ENCODE data around the gene RAB3C.
"Not testable (repeated sequence)": the region's sequence is repeated elsewhere in the genome, so short reads cannot be mapped to it uniquely, and the experiment has no call there.

RAB3C gene

DNA sequence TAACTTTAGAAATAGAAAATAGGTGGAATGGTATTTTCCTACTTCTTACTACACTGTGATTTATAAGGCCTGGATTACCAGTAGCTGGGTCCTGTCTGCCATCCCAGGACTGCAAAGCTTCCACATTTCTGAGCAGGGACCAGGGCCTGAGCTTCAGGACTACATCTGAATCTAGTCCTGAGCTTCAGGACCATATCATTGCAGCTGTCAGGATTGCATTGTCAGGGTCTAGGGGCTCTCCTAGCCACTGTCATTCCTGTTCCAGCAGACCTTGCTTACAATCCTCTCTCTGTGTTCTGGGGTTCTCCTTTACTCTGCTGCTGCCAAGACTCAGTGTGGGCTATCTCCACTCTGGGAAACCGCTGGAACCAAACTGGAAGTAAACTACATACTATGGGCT is 16.3 kb downstream of the RAB3C start:
- DNase-seq (ENCODE audit: low read depth): no peak

DNA sequence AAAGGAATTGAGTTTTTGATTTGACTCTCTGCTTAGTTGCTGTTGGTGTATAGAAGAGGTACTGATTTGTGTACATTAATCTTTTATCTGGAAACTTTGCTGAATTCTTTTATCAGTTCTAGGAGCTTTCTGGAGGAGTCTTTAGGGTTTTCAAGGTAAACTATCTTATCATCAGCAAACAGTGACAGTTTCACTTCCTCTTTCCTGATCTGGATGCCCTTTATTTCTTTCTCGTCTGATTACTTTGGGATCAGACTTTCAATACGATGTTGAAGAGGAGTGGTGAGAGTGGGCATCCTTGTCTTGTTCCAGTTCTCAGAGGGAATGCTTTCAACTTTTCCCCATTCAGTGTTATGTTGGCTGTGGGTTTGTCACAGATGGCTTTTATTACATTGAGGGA is 17.7 kb downstream of the RAB3C start:
- not testable (repeated sequence) for H3K4me3 ChIP-seq (ENCODE audit: low read depth, low read length); DNase-seq (ENCODE audit: low read depth)

More for the DNA sequence above, 16.3 kb downstream of the RAB3C start:
- no peak overlapping the region for H3K4me3 ChIP-seq (ENCODE audit: low read depth, low read length)

DNA sequence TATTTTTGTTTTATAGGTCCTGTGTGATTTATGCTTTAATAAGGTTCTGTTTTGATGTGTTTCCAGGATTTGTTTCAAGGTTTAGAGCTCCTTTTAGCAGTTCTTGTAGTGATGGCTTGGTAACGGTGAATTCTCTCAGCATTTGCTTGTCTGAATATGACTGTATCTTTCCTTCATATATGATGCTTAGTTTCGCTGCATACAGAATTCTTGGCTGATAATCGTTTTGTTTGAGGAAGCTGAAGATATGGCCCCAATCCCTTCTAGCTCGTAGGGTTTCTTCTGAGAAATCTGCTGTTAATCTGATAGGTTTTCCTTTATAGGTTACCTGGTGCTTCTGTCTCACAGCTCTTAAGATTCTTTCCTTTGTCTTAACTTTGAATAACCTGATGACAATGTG is 20.0 kb downstream of the RAB3C start:
- not testable (repeated sequence) for H3K4me3 ChIP-seq (ENCODE audit: low read depth, low read length); DNase-seq (ENCODE audit: low read depth)

DNA sequence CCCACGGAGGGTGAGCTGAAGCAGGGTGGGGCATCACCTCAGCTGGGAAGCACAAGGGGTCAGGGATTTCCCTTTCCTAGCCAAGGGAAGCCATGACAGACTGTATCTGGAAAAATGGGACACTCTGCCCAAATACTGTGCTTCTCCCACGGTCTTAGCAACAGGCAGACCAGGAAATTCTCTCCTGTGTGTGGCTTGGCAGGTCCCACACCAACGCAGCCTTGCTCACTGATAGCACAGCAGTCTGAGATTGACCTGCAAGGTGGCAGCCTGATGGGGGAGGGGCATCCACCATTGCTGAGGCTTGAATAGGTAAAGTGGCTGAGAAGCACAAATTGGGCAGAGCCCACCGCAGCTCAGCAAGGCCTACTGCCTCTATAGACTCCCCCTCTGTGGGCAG is 23.2 kb downstream of the RAB3C start:
- DNase-seq (ENCODE audit: low read depth): no peak
- H3K4me3 ChIP-seq (ENCODE audit: low read depth, low read length): no peak overlapping the region

DNA sequence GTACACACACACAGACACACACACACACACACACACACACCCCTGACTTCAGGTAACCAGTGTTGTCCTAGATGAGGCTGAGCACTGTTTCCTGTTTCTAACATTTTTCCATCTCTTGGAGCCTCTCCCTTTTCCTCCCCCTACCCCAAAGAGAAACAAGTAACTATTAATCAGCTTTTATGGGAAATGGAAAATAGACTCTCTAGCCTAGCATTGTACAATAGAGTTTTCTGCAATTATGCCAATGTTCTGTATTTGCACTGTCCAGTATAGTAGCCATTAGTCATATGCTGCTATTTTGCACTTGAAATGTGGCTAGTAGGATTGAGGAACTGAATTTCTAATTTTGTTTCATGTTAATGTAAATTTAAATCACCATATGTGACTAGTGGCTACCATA is 33.1 kb downstream of the RAB3C start:
- no peak for DNase-seq (ENCODE audit: low read depth)

DNA sequence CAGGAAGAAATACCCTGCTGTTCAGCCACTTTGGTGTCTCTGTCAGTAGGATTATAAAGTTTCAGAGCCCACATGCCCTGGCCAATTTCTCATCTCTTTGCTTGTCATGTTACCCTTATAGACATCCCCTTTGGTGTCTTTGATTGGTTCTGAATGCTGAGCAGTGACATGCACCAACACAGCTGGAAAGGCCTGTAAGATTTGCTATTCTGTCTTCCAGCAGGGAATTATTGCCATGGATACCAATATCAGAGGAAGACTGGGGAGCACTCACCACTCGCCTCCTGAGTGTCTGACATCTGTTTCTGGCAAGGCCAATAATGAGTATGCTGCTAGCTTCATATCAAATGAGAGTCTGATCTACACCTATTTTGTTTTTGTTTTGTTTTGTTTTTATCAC is 34.4 kb downstream of the RAB3C start:
- H3K4me3 ChIP-seq (ENCODE audit: low read depth, low read length): no peak overlapping the region
- DNase-seq (ENCODE audit: low read depth): no peak

More for the DNA sequence above, 33.1 kb downstream of the RAB3C start:
- no peak overlapping the region for H3K4me3 ChIP-seq (ENCODE audit: low read depth, low read length)

DNA sequence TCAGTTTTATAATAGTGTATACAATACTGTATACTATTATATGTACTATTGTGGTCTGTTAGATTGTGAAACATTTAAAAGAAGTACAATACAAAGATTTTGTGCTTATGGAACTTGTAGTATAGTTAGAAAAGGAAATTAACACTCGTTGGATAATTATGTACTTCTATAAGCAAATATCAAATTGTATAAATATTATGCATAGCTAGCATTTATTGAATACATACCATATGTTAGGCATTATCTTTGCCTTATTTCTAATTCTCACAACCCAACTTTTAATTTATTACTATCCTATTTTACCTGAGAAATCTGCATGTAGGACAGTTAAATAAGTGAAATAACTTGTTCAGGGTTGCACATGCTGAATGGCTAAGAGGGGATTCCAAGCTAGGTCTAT is 37.5 kb downstream of the RAB3C start:
- no peak for DNase-seq (ENCODE audit: low read depth)
- H3K4me3 ChIP-seq (ENCODE audit: low read depth, low read length): no peak overlapping the region

DNA sequence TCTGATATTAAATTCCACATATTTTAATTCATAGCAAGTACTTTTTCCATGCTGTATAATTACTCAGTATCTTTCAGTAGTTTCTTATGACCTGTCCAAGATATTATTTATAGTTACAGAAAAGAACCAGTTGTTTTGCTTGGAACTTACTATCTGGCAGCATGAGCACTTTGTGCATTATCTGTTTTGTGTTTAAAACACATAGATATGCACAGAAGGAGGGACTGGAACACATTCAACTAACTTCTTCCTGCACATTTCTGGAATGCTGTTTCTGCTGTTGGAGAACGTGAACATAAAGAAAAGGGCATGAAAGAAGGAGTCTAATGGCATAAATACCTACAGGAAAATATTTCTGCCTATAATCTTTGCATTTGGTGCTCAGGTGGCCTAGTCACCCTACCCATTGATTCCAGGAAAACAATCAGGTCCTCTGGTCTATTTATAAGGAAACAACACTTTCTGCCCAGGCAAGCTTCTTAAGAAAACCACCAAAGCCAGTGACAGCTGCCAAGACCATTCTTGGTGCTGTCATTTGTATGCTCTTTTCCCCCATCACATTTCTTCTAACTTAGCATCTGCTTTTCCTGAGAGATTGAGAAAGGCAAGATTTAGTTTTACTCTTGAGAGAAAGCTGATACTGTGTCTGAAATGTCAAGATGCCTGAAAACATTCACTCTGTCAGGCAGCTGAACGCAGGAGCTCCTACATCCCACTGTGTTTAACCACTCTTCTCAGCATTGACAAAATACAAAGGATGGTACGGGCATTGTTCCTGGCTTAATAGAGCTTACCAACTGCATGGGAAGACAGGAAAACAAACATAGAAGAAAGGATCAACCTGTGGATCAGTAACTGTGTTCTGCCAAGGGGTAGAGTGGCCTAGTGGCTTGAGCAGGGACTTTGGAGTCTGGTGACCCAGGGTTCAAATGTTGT is 40.3 kb downstream of the RAB3C start:
- no peak for DNase-seq (ENCODE audit: low read depth)
- no peak overlapping the region for H3K4me3 ChIP-seq (ENCODE audit: low read depth, low read length)

DNA sequence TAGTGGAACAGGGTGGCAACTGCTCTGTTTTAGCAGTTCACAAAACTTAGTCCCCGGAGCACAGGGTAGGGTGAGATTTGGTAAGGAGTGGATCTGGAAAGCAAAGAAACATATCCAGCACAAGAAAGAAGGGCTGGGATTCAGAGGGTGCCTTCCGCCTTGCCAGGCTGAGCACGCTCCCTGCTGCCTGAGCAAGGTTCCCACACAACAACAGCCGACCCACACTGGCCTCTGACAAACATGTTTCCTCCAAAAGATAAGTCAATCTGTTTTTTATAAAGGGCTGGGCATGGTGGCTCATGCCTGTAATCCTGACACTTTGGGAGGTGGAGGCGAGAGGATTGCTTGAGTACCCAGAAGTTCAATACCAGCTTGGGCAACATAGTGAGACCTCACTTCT is 45.8 kb downstream of the RAB3C start:
- no peak for DNase-seq (ENCODE audit: low read depth)
- H3K4me3 ChIP-seq (ENCODE audit: low read depth, low read length): no peak overlapping the region

DNA sequence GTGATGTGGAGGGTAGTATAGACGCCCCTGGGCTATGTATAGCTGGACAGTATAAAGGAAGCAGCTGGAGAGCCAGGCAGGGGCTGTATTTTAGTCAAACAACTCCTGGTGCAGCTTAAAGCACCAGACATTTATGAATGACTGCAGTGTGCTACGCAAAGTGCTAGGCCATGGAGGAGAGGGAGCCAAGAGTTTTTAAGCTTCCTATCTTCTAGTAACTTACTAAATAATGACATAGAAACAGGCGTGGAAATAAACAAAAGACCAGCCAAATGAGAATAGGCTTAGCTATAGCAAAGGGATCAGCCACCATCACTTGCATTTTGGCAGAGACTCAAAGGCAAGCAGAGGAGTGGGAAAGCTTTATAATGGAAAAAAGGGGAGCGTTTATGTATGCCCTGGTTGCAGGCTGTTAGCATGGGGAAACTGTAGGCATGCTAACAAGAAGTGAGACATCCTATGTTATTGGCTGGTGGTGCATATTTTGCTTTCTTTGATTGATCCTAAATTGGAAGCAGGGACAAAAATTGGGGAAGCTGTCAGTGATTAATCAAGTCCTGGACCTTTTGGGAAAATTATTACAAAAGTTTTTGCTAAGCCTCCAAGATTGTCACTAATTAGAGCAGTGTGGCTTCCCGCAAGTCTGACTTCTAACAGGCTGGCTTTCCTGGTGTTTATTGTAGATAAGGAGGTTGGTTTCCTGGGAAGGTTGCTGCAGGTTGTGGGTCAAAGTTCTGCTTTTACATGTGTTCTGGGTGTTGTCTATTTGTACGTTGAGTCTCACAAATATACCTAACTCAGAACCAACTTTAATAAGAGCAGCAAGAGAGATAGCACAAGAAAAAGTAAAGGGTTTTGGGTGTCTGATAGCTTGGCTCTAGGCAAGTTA is 46.6 kb downstream of the RAB3C start:
- DNase-seq (ENCODE audit: low read depth): no peak
- H3K4me3 ChIP-seq (ENCODE audit: low read depth, low read length): no peak overlapping the region

DNA sequence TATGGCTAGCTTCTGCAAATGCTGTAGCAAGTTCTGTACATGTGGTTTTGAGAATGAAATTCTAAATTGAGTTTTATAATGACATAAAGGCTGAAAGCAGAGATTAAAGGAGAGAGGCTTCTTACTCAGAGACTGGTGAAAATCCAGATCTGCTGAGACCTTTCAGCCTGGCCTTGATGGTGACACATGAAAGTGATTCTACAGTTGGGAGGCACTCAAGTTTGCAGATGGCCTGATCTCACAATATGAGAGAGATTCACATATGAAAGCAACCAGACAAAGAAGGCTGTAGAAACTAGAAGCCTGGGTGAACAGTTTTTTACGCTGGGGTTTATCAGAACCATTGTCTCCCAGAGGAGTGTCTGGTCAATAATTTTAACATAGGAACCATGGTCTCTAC is 49.0 kb downstream of the RAB3C start:
- no peak overlapping the region for H3K4me3 ChIP-seq (ENCODE audit: low read depth, low read length)
- no peak for DNase-seq (ENCODE audit: low read depth)

DNA sequence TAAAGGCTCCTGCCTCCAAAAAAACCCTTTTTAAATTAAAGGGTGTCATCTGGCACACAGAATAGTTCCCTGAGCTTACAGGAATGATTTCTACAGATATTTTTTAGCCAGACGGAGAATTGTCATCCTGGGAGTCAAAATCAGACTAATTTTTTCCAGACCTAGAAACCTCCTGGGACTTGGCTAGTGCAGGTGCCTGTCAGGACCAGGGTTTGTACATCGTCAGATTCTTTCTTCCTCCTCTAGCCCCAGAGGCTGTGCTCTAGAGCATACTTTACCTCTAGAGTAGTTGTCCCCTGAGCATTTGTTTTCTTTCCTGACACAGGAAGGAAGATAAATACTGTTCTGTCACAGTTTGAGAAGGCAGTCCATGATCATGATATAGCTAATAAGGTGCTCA is 52.5 kb downstream of the RAB3C start:
- no peak for DNase-seq (ENCODE audit: low read depth)
- no peak overlapping the region for H3K4me3 ChIP-seq (ENCODE audit: low read depth, low read length)

DNA sequence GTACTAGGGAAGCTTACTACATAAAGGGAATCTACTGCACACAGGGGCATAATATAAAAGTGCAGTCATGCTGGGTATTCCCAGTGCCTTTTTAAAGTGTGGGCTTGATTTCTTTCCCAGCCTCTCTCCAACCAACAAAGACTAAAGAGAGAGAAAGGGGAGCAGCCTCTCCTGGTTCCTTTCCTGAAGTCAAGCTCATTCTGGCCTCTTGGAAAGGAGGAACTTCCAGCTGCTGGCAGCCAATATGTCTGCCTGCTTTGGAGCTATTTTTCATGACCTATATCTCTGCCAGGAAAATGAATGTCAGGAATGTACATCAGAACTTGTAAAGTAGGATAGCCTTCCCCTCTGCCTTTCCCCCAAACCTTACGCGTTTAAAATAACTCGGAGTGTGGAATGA is 57.1 kb downstream of the RAB3C start:
- DNase-seq (ENCODE audit: low read depth): no peak
- H3K4me3 ChIP-seq (ENCODE audit: low read depth, low read length): no peak overlapping the region

DNA sequence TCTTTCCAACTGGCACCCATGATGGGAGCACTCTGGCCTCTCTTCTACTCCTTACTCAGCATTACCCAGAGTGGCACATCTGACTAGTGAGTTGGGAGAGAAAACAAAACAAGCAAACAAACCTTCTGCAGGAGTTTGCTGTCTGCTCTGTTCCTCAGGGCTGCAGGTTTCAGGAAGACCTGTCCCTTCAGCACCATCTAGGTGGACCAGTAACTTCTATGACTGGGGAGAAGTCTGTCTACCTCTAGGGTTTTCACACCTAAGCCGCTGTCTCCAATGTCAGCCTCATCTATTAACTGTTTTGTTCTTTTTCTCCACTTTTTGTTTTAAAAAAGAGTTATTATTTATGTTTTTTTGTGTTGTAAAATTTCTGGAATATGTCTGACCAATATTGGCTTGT is 58.7 kb downstream of the RAB3C start:
- no peak overlapping the region for H3K4me3 ChIP-seq (ENCODE audit: low read depth, low read length)
- DNase-seq (ENCODE audit: low read depth): no peak

DNA sequence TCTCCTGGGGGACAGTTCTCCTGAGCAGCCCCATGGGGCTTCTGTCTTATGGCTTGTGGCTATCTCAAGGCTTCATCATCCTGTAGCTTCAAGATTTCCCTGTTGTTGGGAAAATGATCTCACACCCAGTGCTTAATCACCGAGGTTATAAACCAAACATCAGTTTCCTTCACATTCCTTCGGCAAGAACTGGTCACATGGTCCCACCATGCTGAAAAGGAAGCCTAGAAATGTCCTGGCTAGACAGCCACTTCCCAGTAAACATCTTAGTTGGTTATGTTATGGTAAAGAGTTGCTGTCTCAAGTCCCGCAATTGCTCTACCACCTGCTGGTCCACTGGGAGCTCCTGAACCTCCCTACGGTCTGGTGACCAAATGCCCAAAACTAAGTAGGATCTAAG is 66.0 kb downstream of the RAB3C start:
- H3K4me3 ChIP-seq (ENCODE audit: low read depth, low read length): no peak overlapping the region

DNA sequence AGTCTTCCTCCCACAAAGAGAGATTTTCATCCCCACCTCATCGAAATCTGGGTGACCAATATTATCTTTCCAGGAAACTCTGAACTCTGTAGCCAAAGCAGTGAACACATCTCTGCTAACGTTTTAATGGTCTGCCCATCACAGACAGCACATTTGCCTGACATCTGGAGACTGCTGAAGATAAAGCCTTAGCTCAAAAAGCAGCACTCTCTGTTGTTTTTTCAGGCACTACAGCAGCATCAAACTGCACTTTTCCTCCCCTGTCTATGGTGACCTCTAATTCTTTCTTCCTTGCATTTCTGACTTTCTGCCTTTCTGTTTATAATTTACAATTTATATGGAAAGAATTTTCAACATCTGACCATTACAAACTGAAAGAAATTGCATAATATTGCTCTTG is 66.8 kb downstream of the RAB3C start:
- DNase-seq (ENCODE audit: low read depth): no peak
- no peak overlapping the region for H3K4me3 ChIP-seq (ENCODE audit: low read depth, low read length)

More for the DNA sequence above, 66.0 kb downstream of the RAB3C start:
- DNase-seq (ENCODE audit: low read depth): no peak

DNA sequence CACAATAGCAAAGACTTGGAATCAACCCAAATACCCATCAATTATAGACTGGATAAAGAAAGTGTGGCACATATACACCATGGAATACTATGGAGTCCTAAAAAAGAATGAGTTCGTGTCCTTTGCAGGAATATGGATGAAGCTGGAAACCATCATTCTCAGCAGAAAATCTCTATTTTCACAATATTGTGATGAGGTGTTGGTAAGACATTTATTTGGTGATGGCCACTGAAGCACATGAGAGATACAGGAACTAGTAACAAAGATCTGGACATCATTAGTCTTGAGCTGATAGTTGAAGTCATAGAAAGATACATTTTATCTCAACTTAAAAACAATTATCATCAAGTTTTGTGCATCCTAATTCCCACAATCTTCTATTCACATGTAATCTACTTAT is 70.6 kb downstream of the RAB3C start:
- no peak for DNase-seq (ENCODE audit: low read depth)
- H3K4me3 ChIP-seq (ENCODE audit: low read depth, low read length): no peak overlapping the region

DNA sequence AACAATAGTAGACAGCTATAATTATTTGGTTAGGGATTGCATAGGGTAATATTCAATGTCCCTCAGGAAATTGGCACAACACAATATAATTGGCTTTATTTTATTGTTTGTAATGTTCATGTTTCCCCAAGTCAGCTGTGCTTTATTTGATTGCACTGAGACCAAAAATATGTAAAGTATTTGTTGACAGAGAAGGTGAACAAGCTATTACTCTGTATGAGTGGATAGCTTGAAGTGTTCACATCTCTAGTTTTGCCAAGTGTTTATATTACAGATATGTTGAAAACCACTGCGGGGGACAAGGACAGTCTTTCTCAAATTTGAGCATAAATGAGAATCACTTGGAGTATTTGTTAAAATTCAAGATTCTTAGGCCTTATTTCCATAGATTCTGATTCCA is 83.3 kb downstream of the RAB3C start:
- H3K4me3 ChIP-seq (ENCODE audit: low read depth, low read length): no peak overlapping the region

DNA sequence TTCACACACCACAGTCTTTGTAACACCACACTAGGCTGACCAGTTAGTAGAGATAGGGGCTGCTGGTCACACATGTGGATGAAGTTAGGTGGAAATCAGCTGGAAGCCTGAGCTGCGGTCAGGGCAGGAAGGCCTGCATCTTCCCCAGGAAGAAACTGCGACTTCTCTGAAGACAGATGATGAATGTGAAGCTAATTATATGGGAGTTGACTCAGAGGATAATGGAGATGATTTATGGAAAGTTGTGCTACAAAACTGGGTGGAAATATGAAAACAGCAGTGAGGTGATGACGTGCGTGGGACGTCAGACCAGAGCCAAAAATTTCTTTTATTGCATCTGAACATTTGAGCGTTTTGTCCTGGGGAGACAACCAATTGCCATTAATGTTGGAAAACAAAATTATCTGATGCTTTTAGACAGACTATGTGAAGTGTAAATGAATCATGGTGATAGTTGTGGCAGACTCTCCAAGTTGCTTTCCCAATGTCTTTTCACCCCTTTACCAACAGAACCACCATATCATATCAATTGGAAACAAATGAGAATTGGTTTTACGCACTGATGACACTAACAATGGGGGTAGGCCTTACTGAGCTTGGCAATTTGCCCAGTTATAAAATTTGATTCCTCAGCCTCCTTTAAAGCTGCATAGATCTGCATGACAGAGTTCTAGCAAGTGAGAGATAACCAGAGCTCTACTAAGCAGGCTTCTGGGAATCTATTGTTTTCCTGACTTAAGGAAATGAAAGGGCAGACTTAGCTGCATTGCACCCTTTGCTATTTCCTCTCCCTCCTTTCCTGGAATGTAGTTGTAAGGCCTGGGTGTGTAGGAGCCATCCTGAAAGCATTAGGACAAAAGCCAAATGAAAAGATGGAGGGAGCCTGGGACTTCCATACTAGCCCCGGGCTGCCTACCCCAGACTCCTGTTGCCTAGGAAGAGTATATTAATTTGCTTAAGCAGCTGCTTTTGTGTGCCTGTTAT is 84.0 kb downstream of the RAB3C start:
- no peak for DNase-seq (ENCODE audit: low read depth)

More for the DNA sequence above, 83.3 kb downstream of the RAB3C start:
- DNase-seq (ENCODE audit: low read depth): no peak

More for the DNA sequence above, 84.0 kb downstream of the RAB3C start:
- no peak overlapping the region for H3K4me3 ChIP-seq (ENCODE audit: low read depth, low read length)

Data from skeletal muscle cell (primary cell).